Osteocyte (in vitro differentiated cells): Measurements from ENCODE around the gene CACNA1C. TPM values are rescaled to one million over a fixed set of nuclear protein-coding genes. Genes with fewer than 3 reads are reported as not detected.

Experiments
- DNase-seq: peaks from one replicate; pipeline ENCODE4 v3.0.0; 2021; ENCODE audit warnings: mixed read lengths; ENCODE audit not compliant: unreplicated experiment; ENCODE audit errors: extremely low spot score
- H3K27ac Mint-ChIP-seq: one replicate; pipeline ENCODE4 v1.8.0; 2021; ENCODE audit warnings: mild to moderate bottlenecking, mixed read lengths; ENCODE audit not compliant: unreplicated experiment
- H3K27me3 Mint-ChIP-seq: one replicate; pipeline ENCODE4 v1.8.0; 2021; ENCODE audit warnings: mixed read lengths; ENCODE audit not compliant: unreplicated experiment
- H3K36me3 Mint-ChIP-seq: one replicate; pipeline ENCODE4 v1.8.0; 2021; ENCODE audit warnings: mixed read lengths; ENCODE audit not compliant: unreplicated experiment
- H3K4me1 Mint-ChIP-seq: one replicate; pipeline ENCODE4 v1.8.0; 2021; ENCODE audit warnings: mixed read lengths; ENCODE audit not compliant: unreplicated experiment
- H3K4me3 Mint-ChIP-seq: one replicate; pipeline ENCODE4 v1.8.0; 2021; ENCODE audit warnings: mild to moderate bottlenecking, moderate library complexity, mixed read lengths; ENCODE audit not compliant: unreplicated experiment
- H3K9me3 Mint-ChIP-seq: one replicate; pipeline ENCODE4 v1.8.0; 2021; ENCODE audit warnings: mixed read lengths; ENCODE audit not compliant: unreplicated experiment
- CTCF ChIP-seq: fragments of 200-600 bp; sonication (generic); IDR thresholded peaks from 2 replicates; pipeline ENCODE4 v1.5.0; 2021; ENCODE audit warnings: antibody characterized with exemption, mild to moderate bottlenecking, moderate library complexity
- total RNA-seq: library from RNA; stranded (reverse); gene quantifications from 2 replicates; pipeline ENCODE4 v1.2.1, GENCODE V29; 2021

The CACNA1C gene
- total RNA-seq, 1 donor from 2014 or later, result 67.4 TPM

GRCh38 chr12:2553388-2554126, 500.8 kb downstream of the CACNA1C start:
- H3K4me3 Mint-ChIP-seq, result no peak overlapping the region
- no peaks in the 10 kb centered on the region for H3K4me1 Mint-ChIP-seq
- DNase-seq, result no peak
- peaks cover 37% of the 10 kb centered on the region for H3K36me3 Mint-ChIP-seq
- no peak for TF ChIP-seq CTCF
- no peaks in the 10 kb centered on the region for H3K27me3 Mint-ChIP-seq
- no peaks in the 10 kb centered on the region for H3K9me3 Mint-ChIP-seq
- H3K27ac Mint-ChIP-seq, result no peak overlapping the region

DNA sequence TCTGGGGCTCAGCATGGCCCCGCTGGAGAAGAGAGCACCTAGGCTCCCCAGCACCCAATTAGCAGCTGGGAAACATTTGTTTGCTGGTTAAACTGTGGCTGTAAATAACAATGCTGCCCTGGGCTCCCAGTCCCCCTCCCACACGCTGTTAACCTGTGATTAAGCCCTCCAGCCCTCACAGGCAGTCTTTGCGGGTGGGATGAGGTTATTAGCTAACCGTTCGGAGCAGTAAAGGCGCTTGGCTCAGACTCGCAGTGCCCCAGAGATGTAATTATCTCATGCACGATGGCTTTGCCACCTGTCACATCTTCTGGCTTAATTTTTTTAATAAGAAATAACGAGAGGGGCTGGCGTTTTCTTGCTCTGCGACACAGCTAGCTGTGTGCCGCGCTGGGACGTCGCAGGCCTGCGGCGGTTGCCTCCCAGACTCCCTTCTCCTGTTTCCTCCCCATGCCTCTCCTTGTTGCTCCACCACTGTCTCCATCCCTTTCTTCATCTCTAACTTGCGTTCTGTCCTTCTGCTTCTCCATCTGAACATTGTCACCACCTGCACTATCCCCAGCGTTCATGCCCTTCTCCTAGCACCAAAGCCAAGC, 502.8 kb downstream of the CACNA1C start:
- DNase-seq, result no peak
- Mint-ChIP-seq H3K27me3 (no peaks in the 10 kb centered on the region), H3K4me1 (no peaks in the 10 kb centered on the region), H3K27ac (no peak overlapping the region), H3K36me3 (peaks cover 30% of the 10 kb centered on the region), H3K4me3 (no peak overlapping the region), H3K9me3 (no peaks in the 10 kb centered on the region)
- no peak for TF ChIP-seq CTCF

DNA sequence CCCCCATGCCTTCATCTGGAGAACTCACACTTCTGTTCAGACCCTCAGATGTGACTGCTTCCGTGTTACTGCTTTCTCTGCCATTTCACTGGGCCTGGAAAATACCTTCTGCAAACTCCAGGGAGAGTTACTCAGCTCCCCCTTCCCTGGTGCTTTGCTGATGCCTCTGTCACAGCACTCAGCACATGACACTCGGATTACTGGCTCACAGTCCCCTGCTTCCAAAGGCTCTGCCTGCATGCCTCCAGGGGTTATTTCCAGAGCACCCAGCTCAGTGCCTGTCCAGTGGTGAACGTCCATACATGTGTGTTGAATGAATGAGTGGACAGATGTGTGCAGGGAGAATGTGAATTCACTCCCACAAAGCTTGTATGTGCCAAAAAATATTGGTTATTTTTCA, 504.8 kb downstream of the CACNA1C start:
- H3K27ac Mint-ChIP-seq, result no peak overlapping the region

DNA sequence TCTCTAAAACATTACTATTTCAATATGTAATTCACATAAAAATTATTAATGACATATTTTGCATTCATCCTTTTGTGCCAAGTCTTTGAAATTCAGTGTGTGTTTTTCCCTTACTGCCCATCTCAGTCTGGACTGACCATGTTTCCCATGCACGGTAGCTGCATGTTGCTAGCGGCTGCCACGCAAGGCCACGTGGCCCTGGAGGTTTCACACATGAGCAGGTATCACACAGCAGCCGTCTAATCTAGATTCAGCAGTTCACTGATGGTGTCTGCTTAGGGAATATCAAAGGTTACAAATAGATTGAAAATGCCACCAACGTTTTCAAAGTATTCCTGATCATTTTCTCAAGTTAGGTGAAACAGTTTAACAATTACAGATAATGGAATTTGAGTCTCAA, 507.1 kb downstream of the CACNA1C start:
- Mint-ChIP-seq H3K4me3 (no peak overlapping the region), H3K9me3 (no peaks in the 10 kb centered on the region), H3K4me1 (peaks cover 6% of the 10 kb centered on the region), H3K27me3 (no peaks in the 10 kb centered on the region), H3K27ac (no peak overlapping the region), H3K36me3 (peaks cover 39% of the 10 kb centered on the region)
- TF ChIP-seq CTCF, result no peak
- DNase-seq, result no peak

More for the DNA sequence above, 504.8 kb downstream of the CACNA1C start:
- DNase-seq, result no peak
- Mint-ChIP-seq H3K4me1 (no peaks in the 10 kb centered on the region), H3K4me3 (no peak overlapping the region), H3K27me3 (no peaks in the 10 kb centered on the region), H3K9me3 (no peaks in the 10 kb centered on the region), H3K36me3 (peaks cover 39% of the 10 kb centered on the region)
- no peak for TF ChIP-seq CTCF

- H3K4me3 Mint-ChIP-seq, result no peak overlapping the region
- H3K9me3 Mint-ChIP-seq, result no peaks in the 10 kb centered on the region
- no peak overlapping the region for H3K27ac Mint-ChIP-seq
- TF ChIP-seq CTCF, result no peak
- peaks cover 6% of the 10 kb centered on the region for H3K4me1 Mint-ChIP-seq
- DNase-seq, result no peak
- H3K27me3 Mint-ChIP-seq, result no peaks in the 10 kb centered on the region
- H3K36me3 Mint-ChIP-seq, result peaks cover 39% of the 10 kb centered on the region
These were observed 507.6 kb downstream of the CACNA1C start for GRCh38 chr12:2560356-2560755.
